MM.1S (cell line): Measurements from ENCODE around the gene NDUFAB1.
"Not testable (repeated sequence)": the region's sequence is repeated elsewhere in the genome, so short reads cannot be mapped to it uniquely, and the experiment has no call there.

Experiments used
- DNase-seq: peaks from one replicate; pipeline ENCODE4 v3.0.0-alpha.2; 2015
- H2AFZ ChIP-seq: fragments of 300-600 bp; sonication (generic); 2 replicates; pipeline ENCODE4 v1.6.0; 2016; ENCODE audit warnings: antibody characterized with exemption, low read length
- H3F3A ChIP-seq: fragments of 300-600 bp; sonication (generic); 2 replicates; pipeline ENCODE4 v1.6.1; 2016; ENCODE audit warnings: mild to moderate bottlenecking, antibody characterized with exemption, low read length, moderate library complexity, mixed read lengths; ENCODE audit not compliant: insufficient read depth
- H3K27ac ChIP-seq: fragments of 300-600 bp; sonication (generic); 2 replicates; pipeline ENCODE4 v1.5.1; 2016; ENCODE audit warnings: mild to moderate bottlenecking, low read length
- H3K27me3 ChIP-seq: fragments of 300-600 bp; sonication (generic); replicated peaks from 2 replicates; pipeline ENCODE4 v1.6.0; 2016; ENCODE audit warnings: low read length; ENCODE audit not compliant: insufficient read depth
- H3K36me3 ChIP-seq: fragments of 300-600 bp; sonication (generic); replicated peaks from 2 replicates; pipeline ENCODE4 v1.6.1; 2016; ENCODE audit warnings: mild to moderate bottlenecking, low read length, mixed read lengths; ENCODE audit not compliant: insufficient read depth
- H3K4me1 ChIP-seq: fragments of 300-600 bp; sonication (generic); 2 replicates; pipeline ENCODE4 v1.6.1; 2016; ENCODE audit warnings: low read length, mixed read lengths
- H3K4me2 ChIP-seq: fragments of 300-600 bp; sonication (generic); 2 replicates; pipeline ENCODE4 v1.6.0; 2016; ENCODE audit warnings: low read depth, low read length
- H3K4me3 ChIP-seq: fragments of 300-600 bp; sonication (generic); 2 replicates; pipeline ENCODE4 v1.5.1; 2016; ENCODE audit warnings: low read length, mixed read lengths
- H3K79me2 ChIP-seq: fragments of 300-600 bp; sonication (generic); 2 replicates; pipeline ENCODE4 v1.6.1; 2016; ENCODE audit warnings: mixed run types, low read length, mixed read lengths
- H3K9ac ChIP-seq: fragments of 300-600 bp; sonication (generic); 2 replicates; pipeline ENCODE4 v1.6.1; 2016; ENCODE audit warnings: low read length, mixed read lengths
- H3K9me2 ChIP-seq: fragments of 300-600 bp; sonication (generic); replicated peaks from 2 replicates; pipeline ENCODE4 v1.6.1; 2016; ENCODE audit warnings: mild to moderate bottlenecking, low read length, mixed read lengths; ENCODE audit not compliant: insufficient read depth
- H3K9me3 ChIP-seq: fragments of 300-600 bp; sonication (generic); replicated peaks from 2 replicates; pipeline ENCODE4 v1.6.1; 2016; ENCODE audit warnings: mild to moderate bottlenecking, low read length, mixed read lengths; ENCODE audit not compliant: insufficient read depth
- H4K20me1 ChIP-seq: fragments of 300-600 bp; sonication (generic); 2 replicates; pipeline ENCODE4 v1.6.1; 2016; ENCODE audit warnings: mild to moderate bottlenecking, low read length, moderate library complexity, mixed read lengths; ENCODE audit not compliant: insufficient read depth
- EZH2 ChIP-seq: fragments of 300-600 bp; sonication (generic); optimal IDR thresholded peaks from 2 replicates; pipeline ENCODE3; 2017; ENCODE audit warnings: low read depth, mild to moderate bottlenecking, antibody characterized with exemption, low read length, mixed read lengths
- EZH2phosphoT487 ChIP-seq: fragments of 300-600 bp; sonication (generic); IDR thresholded peaks from 2 replicates; pipeline ENCODE4 v1.6.1; 2018; ENCODE audit warnings: antibody characterized with exemption, low read length
- TF ChIP-seq, protein P1 (sequence below): fragments of 300-600 bp; sonication (generic); IDR thresholded peaks from 2 replicates; pipeline ENCODE4 v1.5.1; 2016; ENCODE audit warnings: antibody characterized with exemption, low read length, mixed read lengths

NDUFAB1 gene

DNA sequence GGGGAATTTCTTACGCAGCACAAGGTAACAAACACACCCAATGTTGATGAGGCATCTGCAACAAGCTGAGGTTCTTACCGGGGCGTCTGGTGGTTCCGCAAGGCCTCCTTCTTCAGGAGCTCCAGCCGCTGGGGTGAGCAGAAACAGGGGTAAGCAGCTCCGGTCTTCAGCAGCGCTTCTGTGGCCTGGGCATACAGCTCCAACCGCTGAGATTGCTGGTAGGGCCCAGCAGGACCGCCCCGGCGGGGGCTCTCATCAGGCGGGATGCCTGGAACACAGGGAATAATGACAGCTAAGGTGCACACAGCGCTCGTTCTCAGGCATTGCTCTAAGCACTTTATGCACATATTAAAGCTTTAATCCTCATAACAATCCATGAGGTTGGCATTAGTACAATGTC is 51.7 kb downstream of the NDUFAB1 start:
- TF ChIP-seq EZH2phosphoT487 (no peak), EZH2 (no peak)
- TF ChIP-seq, protein P1, sequence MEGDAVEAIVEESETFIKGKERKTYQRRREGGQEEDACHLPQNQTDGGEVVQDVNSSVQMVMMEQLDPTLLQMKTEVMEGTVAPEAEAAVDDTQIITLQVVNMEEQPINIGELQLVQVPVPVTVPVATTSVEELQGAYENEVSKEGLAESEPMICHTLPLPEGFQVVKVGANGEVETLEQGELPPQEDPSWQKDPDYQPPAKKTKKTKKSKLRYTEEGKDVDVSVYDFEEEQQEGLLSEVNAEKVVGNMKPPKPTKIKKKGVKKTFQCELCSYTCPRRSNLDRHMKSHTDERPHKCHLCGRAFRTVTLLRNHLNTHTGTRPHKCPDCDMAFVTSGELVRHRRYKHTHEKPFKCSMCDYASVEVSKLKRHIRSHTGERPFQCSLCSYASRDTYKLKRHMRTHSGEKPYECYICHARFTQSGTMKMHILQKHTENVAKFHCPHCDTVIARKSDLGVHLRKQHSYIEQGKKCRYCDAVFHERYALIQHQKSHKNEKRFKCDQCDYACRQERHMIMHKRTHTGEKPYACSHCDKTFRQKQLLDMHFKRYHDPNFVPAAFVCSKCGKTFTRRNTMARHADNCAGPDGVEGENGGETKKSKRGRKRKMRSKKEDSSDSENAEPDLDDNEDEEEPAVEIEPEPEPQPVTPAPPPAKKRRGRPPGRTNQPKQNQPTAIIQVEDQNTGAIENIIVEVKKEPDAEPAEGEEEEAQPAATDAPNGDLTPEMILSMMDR: no peak

DNA sequence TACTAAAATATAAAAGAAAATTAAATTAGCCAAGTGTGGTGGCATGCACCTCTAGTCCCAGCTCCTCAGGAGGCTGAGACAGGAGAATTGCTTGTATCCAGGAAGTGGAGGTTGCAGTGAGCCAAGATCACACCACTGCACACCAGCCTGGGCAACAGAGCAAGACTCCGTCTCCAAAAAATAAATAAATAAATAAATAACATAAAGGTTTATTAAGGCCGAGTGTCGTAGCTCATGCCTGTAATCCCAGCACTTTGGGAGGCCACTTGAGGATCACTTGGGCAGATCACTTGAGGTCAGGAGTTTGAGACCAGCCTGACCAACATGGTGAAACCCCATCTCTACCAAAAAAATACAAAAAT is 55.3 kb downstream of the NDUFAB1 start:
- DNase-seq, H3F3A ChIP-seq, H2AFZ ChIP-seq, H3K27ac ChIP-seq, H3K4me2 ChIP-seq, H3K9me2 ChIP-seq, H3K9ac ChIP-seq, H3K9me3 ChIP-seq, H4K20me1 ChIP-seq, H3K27me3 ChIP-seq, H3K4me1 ChIP-seq, H3K4me3 ChIP-seq, H3K36me3 ChIP-seq: not testable (repeated sequence)
- peaks cover 11% of the 10 kb centered on the region for H3K79me2 ChIP-seq

More for the DNA sequence above, 51.7 kb downstream of the NDUFAB1 start:
- H3K36me3 ChIP-seq: peaks cover 3% of the 10 kb centered on the region; the same call in 1 of the 2 replicates
- no peaks in the 10 kb centered on the region for H3K9me3 ChIP-seq
- H3K27ac ChIP-seq: no peak overlapping the region
- no peak overlapping the region for H3K4me3 ChIP-seq
- H3K9ac ChIP-seq: no peak overlapping the region
- no peaks in the 10 kb centered on the region for H4K20me1 ChIP-seq
- H3K4me1 ChIP-seq: no peaks in the 10 kb centered on the region
- no peak overlapping the region for H2AFZ ChIP-seq
- no peaks in the 10 kb centered on the region for H3K27me3 ChIP-seq
- H3K79me2 ChIP-seq: peaks cover 13% of the 10 kb centered on the region
- DNase-seq: no peak
- H3F3A ChIP-seq: no peaks in the 10 kb centered on the region
- no peak overlapping the region for H3K4me2 ChIP-seq
- H3K9me2 ChIP-seq: no peaks in the 10 kb centered on the region

DNA sequence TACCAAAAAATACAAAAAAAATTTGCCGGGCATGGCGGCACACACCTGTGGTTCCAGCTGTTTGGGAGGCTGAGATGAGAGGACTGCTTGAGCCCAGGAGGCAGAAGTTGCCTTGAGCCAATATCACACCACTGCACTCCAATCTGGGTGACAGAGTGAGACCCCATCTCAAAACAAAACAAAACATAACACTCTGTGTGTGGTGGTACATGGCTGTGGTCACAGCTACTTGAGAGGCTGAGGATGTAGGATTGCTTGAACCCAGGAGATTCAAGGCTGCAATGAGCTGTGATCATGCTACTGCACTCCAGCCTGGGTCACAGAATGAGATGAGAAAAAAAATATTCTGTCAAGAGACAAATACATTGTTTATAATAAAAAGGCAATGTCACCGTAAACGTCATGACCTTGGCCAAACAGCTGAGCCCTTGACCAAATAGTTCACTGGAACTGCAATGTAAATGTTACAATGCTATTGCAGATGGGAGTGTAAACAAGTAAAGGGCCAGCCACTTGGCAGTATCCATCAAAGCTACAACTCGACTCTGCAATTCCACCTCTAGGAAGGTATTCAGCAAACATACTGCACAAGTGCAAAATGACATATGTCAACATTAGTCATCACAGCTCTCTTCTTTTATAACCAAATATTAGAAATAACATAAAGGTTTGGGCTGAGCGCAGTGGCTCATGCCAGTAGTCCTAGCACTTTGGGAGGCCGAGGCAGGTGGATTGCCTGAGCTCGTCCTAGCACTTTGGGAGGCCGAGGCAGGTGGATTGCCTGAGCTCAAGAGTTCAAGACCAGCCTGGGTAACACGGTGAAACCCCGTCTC is 55.9 kb downstream of the NDUFAB1 start:
- H2AFZ ChIP-seq: no peak overlapping the region
- no peaks in the 10 kb centered on the region for H3K9me2 ChIP-seq
- H3K4me1 ChIP-seq: no peaks in the 10 kb centered on the region
- no peaks in the 10 kb centered on the region for H4K20me1 ChIP-seq
- no peak overlapping the region for H3K27ac ChIP-seq
- no peak for DNase-seq
- no peak overlapping the region for H3K9ac ChIP-seq
- H3K36me3 ChIP-seq: no peaks in the 10 kb centered on the region; the same call in 1 of the 2 replicates
- peaks cover 8% of the 10 kb centered on the region for H3K79me2 ChIP-seq
- H3K4me3 ChIP-seq: no peak overlapping the region
- no peaks in the 10 kb centered on the region for H3F3A ChIP-seq
- H3K4me2 ChIP-seq: no peak overlapping the region
- no peaks in the 10 kb centered on the region for H3K27me3 ChIP-seq
- no peaks in the 10 kb centered on the region for H3K9me3 ChIP-seq
- TF ChIP-seq, protein P1: no peak
- no peak for TF ChIP-seq EZH2
- no peak for TF ChIP-seq EZH2phosphoT487

DNA sequence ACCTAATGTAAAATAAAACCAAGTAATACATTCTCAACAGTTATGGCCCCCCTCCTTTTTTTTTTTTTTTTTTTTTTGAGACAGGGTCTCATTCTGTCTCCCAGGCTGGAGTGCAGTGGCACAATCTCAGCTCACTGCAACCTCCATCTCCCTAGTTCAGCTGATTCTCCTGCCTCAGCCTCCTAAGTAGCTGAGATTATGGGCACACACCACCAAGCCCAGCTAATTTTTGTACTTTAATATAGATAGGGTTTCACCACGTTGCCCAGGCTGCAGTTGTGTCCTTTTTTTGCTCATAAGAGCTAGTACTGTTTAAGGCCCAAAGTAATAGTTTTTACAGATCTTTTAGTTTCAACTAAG is 57.2 kb downstream of the NDUFAB1 start:
- no peak for DNase-seq
- Histone ChIP-seq H3K27me3 (no peaks in the 10 kb centered on the region), H3F3A (no peaks in the 10 kb centered on the region), H3K27ac (no peak overlapping the region), H3K79me2 (peaks cover 13% of the 10 kb centered on the region), H3K36me3 (peaks cover 9% of the 10 kb centered on the region), H4K20me1 (no peaks in the 10 kb centered on the region), H3K4me1 (no peaks in the 10 kb centered on the region), H2AFZ (no peak overlapping the region), H3K9me2 (no peaks in the 10 kb centered on the region), H3K4me3 (no peak overlapping the region), H3K9me3 (no peaks in the 10 kb centered on the region), H3K9ac (no peak overlapping the region), H3K4me2 (no peak overlapping the region)
- TF ChIP-seq, protein P1: no peak
- TF ChIP-seq EZH2phosphoT487 (no peak), EZH2 (no peak)
